ENCODE data around the gene YDJC.
A peak's percentile ranks its signal among the peaks of the same experiment; 100 is the strongest.
"Not testable (repeated sequence)": the region's sequence is repeated elsewhere in the genome, so short reads cannot be mapped to it uniquely, and the experiment has no call there.

Gene YDJC

DNA sequence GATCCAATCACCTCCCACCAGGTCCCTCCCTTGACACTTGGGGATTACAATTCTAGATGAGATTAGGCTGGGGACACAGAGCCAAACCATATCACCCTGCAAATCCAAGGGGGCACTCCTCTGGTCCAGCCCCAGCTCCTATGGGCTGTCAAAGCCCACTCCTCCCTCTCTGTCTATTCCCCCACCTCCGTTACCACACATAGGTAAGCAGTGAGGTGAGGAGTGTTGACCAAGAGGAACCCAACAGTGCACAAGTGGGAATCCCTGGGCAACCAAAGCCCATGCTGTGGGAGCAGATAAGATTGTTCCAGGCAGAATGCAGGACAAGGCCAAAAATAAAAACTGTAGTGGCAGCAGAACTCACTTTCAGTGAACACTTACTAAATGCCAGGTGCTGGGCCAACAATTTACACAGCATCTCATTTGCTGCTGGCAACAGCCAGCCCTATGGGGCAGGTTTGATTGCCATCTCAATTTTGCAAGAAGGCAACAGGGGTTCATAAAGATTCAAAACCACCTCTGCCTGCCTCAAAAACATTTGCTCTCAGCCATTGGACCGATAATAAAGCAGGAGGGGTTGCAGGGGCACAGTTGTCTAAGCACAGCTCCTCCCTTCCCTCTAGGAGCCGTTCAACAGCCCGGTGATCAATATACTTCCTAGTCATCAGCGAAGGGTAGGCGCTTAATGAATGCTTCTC is 21.1 kb upstream of the YDJC start:
- DNase-seq: no peak

DNA sequence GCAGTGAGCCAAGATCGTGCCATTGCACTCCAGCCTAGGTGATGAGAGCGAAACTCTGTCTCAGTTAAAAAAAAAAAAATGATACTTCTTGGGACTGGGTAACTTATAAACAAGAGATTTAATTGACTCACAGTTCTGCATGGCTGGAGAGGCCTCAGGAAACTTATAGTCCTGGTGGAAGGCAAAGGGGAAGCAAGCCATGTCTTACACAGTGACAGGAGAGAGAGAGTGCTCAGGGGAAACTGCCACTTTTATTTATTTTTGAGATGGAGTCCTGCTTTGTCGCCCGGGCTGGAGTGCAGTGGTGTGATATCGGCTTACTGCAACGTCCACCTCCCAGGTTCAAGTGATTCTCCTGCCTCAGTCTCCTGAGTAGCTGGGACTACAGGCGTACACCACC is 20.5 kb upstream of the YDJC start:
- DNase-seq: no peak

DNA sequence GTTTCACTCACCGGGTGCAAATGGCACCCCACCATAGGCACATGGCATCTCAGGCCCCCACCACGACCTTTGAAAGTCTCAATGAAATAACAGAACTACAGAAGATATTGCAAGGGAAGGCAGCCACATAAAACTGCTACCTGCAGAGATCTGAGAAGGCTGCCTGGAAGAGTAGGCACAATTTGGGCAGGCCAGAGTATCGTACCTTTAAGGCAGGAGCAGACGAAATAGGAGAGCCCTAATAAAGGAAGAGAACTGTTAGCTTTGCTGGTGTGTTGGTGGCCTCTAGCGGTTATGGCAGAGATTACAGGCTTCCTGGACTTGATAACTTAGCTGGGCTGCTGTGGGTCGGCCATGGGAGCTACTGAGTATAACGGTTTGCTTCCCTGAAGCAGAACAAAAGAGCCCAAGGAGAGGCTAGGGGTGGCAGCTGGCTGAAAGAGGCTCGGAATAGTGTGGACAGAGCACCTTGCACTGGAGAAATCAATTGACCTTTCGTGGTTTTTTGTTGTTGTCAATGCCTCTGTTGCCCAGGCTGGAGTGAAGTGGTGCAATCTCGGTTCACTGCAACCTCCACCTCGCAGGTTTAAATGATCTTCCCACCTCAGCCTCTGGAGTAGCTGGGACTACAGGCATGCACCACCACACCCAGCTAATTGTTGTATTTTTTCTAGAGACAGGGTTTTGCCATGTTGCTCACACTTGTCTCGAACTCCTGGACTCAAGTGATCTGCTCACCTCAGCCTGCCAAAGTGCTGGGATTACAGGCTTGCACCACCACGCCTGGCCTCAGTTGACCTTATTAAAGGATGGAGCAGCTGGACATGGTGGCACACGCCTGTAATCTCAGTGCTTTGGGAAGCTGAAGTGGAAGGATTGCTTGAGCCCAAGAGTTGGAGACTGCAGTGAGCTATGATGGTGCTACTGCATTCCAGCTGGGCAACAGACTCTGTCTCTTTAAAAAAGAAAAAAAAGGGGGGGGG is 17.1 kb upstream of the YDJC start:
- DNase-seq: peak; percentile 71

DNA sequence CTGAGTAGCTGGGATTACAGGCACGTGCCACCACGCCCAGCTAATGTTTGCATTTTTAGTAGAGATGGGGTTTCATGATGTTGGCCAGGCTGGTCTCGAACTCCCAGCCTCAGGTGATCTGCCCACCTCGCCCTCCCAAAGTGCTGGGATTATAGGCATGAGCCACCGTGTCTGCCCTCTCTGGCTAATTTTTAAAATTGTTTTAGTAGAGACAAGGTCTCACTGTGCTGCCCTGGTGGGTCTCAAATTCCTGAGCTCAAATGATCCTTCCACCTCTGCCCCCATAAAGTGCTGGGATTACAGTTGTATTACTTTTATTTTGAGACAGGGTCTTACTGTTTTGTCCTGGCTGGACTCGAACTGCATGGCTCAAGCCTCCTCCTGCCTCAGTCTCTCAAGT is 15.7 kb upstream of the YDJC start:
- DNase-seq: not testable (repeated sequence)

DNA sequence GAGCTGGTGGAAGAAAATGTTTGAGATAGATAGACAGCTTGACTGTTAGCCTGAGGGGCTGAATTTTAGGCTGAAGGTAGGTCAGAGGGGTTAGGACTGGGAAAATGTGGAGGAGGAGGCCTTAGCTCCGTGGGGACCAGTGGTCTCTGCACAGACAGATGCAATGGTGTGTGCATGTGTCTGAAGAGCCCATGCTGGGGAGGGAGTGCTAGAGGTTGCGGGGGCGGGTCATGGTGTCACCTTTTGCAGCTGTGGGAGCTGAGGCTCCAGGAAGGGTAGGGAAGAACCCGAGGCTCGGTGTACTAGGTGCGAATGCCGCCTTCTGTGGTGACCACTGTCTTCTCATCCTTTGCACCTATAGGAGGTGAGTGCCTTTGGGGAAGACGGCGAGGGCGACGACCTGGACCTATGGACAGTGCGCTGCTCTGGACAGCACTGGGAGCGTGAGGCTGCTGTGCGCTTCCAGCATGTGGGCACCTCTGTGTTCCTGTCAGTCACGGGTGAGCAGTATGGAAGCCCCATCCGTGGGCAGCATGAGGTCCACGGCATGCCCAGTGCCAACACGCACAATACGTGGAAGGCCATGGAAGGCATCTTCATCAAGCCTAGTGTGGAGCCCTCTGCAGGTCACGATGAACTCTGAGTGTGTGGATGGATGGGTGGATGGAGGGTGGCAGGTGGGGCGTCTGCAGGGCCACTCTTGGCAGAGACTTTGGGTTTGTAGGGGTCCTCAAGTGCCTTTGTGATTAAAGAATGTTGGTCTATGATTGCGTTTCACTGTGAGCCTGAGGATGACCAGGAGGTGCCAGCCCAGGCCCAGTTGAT is 13.9 kb upstream of the YDJC start:
- no peak for DNase-seq

DNA sequence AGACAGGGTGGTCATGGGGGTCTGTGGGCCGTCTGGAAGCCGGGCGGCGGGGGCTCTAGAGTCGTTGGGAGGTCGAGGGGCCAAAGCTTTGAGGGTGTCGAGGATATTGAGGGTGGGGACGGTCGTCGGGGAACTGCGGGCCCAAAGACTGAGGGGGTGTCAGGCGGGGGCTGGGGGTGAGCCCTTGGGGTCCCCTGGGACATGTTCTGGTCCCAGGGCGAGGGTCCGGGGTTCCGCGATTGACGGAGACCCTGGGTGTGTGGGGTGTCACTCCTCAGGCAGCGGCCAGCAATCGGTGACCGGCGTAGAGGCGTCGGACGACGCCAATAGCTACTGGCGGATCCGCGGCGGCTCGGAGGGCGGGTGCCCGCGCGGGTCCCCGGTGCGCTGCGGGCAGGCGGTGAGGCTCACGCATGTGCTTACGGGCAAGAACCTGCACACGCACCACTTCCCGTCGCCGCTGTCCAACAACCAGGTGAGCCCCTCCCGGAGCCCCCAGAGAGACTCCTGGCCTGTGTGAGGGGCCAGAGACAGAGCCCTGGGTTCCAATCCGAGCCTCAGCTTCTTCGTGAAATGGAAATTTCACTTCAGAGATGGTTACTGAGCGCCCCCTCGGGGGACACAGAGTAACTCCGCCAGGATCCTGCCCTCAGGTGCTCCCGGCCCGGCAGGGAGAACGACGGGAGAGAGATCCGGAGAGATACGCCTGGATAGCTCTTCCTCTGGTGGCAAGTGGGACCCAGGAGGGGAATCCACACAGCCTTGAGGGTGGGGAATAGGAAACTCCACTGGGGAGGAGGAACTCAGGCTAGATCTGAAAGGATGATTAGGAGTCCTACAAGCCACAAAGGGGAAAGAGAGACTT is 13.0 kb upstream of the YDJC start:
- peak; percentile 35 for DNase-seq

DNA sequence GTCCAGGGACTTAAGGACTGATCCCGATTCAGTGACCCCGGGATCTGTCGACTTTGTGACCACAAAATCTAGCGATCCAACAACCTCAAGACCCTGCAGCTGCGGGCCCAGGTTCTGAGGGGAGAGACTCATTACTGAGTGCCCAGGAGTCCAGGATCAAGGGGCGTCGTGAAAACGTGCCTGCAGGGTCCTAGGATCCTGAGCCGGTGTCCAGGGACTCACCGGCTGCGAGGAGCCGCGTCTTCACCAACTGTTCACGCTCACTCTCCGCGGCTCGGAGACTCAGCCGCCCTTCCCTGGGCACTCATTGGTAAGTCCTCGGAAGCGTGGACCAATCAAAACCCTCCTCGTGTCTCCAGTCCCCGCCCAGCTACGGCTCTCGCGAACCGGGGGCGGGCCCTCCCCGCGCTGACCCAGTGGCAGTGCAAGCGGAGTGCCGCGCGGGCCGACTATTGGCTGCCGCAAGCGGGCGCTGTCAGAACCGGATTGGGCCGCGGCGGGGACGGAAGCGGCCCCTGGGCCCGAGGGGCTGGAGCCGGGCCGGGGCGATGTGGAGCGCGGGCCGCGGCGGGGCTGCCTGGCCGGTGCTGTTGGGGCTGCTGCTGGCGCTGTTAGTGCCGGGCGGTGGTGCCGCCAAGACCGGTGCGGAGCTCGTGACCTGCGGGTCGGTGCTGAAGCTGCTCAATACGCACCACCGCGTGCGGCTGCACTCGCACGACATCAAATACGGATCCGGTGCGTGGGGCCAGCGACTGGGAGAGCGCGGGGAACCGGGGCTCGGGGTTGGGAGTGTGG is 12.2 kb upstream of the YDJC start, which contains the start of gene SDF2L1:
TSS of gene SDF2L1 (plus strand) at position 514 of the 795 bp plus-strand sequence. CDS start at position 549, 35 bp downstream.
- DNase-seq: peak; percentile 91

DNA sequence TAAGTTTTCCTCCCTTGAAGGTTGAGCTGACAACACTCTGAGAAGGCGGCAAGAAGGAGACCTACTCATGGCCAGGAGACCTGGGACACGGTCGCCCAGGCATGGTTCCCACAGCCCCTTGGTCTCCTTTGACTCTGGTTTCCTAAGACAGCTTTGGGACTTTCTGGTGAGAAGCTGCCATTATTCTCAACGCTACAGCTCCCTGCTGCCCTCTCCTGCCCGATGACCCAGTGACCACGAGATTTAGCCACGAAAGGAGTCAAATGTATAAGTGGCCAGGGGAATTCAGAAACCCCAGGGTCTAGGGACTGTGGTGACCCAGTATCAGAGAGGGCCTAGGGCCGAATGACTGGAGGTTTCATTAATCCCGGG is 11.6 kb upstream of the YDJC start:
- DNase-seq: peak; percentile 7

DNA sequence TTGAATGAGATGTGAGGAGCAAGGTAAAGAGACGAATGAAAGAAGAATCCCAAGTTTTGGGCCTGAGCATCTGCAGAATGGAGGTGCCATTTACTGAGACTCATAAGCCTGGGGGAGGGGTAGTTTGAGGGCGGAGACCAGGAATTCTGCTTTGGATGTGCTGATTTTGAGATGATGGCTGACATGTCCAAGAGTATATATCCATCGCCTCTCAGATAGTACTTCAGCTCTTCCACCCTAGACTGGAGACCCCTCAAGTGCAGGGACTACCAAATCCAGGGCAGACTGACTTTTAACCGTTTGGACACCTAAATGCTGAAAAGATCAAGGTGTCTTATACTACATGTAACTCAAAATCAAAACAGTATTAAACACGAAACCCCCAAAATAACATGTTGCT is 11.0 kb upstream of the YDJC start:
- no peak for DNase-seq

DNA sequence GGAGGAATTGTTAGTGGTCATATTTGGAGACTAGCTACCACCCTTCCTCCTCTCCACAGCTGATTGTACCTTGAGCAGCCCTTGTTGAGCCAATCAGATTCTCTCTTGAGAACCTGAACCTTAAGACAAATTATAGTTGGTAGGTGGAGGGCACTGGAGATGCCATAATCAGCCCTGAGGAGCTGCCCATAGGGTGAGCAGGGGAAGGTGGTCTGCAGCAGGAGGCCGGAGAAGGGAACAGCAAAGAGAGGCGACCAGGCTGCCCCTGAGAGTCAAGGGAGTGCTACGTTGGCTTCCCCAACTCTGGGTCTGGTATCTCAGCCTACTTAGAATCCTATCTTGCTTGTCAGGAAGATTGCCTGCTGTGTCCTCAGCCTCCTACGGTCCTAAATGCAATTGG is 9.5 kb upstream of the YDJC start:
- no peak for DNase-seq

DNA sequence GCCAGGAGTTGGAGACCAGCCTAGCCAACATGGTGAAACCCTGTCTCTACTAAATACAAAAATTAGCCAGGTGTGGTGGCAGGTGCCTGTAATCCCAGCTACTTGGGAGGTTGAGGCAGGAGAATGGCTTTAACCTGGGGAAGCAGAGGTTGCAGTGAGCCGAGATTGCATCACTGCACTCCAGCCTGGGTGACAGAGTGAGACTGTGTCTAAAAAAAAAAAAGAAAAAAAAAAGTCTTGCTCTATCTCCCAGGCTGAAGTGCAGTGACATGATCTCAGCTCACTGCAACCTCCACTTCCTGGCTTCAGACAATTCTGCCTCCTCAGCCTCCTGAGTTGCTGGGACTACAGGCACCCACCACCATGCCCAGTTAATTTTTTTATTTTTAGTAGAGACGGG is 7.6 kb upstream of the YDJC start:
- not testable (repeated sequence) for DNase-seq

DNA sequence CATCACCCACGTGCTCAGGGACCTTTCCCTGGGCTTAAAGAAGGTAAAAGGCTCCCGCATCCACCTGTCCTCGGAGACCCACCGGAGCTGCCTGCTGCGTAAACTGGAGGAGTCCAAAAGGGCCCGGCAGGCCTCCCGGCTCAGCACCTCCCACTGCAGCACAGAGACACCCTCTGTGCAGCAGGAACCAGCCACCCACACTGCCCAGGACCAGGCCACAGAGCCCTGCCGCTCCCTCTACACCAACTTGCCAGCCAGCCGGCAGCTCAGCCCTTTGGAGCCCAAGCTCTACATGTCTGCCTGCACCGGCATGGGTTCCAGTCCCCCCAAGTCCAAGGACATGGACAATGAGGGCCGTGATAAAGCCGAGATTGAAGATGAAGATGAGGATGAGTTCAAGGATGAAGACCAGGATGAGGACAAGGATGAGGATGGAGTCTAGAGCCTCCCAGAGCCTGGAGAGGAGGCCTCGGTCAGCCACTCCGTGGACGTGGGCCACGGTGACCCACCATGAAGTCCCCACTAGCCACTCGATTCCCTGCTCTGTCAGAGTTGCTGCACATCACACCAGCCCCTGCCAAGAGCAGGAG is 6.9 kb upstream of the YDJC start:
- no peak for DNase-seq

DNA sequence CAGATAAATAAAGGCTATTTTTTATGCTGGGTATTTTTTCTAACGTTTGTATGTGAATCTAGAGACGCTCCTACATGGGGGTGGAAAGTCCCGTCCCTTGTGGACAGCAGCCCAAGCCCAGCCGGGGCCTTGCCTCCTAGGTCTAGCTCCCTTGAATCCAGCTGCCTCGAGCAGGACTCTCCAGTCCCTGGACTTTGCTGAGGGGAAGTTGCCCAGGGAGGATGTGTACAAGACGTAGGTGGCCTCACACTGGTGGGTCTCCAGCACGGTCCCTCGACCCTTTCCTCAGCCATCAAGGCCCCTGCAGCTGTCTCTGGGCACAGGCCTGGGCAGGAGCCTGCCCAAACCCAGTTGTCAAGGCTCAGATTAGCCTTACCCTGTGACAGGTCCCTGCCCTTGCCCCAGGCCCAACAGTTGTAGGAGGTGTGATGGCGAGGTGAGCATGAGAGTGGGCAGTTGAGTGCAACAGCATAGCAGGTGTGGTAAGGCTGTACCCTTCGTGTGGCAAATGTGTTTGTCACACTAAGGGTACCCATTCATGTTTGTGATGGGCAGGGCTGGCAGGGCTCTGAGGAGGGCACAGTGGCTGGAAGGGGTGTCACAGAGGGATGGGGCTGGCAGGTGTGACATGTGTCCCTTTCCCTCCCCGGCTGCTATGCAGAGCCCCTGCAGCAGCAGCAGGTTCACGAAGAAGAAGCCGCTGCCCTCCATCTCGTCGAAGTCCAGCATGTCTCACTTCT is 6.1 kb upstream of the YDJC start:
- DNase-seq: no peak

DNA sequence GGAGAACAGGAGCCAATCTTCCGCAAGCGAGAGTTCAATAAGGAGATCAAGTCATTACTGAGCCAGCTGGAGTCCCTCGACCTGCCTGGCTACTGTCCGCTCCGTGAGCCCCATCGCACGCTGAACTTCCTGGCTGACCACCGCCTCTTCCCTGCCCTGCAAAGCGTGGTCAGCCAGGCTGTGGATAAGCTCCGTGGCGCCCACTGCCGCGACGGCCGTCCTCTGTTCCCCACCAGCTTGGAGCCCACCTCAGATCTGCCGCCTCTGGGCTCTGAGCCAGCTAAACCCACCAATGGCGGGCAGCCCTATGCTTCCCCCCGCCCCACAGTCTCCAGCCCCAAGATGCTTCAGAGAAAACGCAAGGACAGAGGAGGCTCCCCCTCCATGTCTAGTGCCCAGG is 5.0 kb upstream of the YDJC start:
- DNase-seq: no peak

DNA sequence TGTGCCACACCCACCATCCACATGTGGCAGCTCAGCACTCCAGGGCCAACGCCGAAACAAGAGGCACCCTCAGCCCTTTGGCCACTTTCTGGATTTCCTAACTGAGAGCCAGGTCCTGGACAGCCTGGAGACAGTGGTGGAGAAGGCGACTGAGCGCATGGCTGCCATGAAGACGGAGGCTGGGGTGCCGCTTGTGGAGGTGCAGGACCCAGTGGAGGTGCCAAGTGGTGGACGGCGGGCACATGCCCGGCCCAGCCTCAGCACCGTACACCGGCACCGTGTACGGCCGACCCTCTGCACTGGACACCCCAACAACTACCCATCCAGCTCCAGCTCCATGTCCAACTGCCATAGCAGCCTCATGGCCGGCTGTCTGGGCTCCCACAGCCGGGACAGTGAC is 4.3 kb upstream of the YDJC start:
- DNase-seq: no peak

DNA sequence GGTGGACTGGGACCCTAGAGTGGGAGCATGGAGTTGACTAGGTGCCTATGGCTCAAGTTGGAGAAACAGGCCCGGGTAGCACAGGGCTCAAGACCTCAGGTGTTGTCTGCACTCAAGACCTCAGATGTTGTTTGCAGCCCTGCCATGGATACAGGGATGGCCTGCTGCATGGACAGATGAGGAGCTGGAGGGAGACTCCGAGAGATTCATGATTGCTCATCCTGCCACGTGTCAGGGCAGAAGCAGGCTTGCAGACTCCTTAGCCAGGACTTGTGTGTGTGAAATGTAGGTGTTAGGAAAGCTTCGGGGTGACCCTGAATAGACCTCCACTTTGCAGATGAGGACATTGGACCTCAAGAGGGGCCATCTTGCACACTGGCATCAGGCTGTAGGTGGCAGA is 3.7 kb upstream of the YDJC start:
- DNase-seq: no peak

DNA sequence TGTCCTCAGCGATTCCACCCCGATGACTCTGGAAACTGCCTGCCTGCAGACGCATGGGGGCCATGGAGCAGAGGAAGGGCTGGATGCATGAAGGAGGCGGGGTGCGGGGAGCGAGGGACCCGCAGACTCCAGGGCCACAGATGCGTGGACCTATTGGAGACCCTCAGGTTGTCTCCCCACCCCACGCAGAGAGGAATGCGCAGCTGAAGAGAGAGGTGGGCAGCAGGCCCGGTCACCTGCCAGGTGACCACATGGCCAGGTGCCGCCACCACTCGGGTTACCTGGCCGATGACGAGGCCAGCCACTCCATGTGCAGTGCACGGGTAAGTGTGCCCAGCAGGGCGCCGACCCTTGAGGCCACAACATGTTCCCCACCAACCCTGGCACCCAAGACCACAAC is 3.1 kb upstream of the YDJC start:
- no peak for DNase-seq

DNA sequence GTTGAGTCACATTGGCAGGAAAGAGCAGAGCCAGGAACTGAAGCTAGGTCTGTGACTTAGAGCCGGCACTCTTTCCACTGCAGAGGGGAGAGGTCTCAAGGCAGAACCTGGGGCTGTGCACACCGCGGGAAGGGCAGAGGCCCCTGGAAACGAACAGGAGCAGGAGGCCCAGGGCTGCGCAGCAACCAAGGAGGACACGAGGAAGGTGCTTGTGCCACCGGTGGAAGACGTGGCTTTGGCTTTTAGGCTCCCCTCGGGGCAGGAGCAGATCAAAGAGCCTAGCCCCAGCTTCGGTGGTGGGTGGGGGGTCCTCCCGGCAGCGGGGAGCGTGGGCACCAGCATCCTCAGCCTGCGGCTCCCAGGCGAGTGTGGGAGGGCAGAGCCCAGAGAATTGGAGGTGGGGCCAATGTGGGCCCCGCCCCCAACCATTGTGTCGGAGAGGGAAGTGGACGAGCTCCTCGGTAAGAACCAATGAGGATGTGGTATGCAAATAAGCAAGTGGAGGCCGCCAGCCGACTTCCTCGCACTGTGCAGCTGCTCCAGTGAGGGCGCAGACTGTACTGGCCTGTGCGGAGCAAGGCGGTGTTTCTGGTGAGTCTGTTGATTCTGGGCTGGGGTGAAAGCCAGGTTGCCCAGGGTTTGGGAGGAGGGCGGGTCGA is 2.5 kb upstream of the YDJC start, which contains the start of gene CCDC116:
TSS of gene CCDC116 (plus strand) at position 524 of the 659 bp plus-strand sequence. CDS start 422 bp downstream, outside the sequence.
- DNase-seq: peak; percentile 18

DNA sequence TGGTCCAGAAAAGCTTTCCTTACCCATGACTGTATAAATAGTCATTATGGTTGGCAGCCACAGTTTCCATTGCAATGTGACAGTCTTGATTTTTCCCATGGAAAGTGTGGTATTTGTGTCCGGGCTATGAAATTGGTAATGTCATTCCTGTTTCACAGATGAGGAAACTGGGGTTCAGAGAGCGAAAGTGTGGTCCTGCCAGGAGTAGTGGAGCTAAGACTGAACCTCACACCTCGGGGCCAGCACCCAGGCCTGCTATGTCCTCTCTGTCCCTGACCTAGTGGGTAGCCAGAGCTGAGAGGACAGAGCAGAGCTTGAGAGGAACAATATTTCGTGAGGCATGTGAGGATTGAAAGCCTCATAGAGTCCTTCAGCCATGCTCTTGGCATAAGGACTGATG is 1.2 kb upstream of the YDJC start:
- no peak for DNase-seq
